Spinal cord (tissue), 10 donors: Measurements from ENCODE around the gene DIP2C. TPM values are rescaled to one million over a fixed set of nuclear protein-coding genes. Genes with fewer than 3 reads are reported as not detected.

Experiments used
- DNase-seq, 6 donors: peaks; one replicate each; pipeline versions ENCODE4 v3.0.0 to v3.0.0-alpha.2; 2013 to 2015; ENCODE audit warnings: low spot score in 6 of 6, low read depth in 4 of 6
- H3K27ac ChIP-seq: one replicate; pipeline ENCODE4 v1.5.1; 2013; ENCODE audit warnings: low read depth, low read length, control low read depth
- H3K27me3 ChIP-seq: one replicate; pipeline ENCODE4 v1.6.1; 2013; ENCODE audit warnings: low read length; ENCODE audit not compliant: control insufficient read depth, insufficient read depth
- H3K36me3 ChIP-seq: one replicate; pipeline ENCODE4 v1.6.1; 2013; ENCODE audit warnings: low read length; ENCODE audit not compliant: control insufficient read depth, insufficient read depth
- H3K4me1 ChIP-seq: one replicate; pipeline ENCODE4 v1.6.1; 2013; ENCODE audit warnings: low read length; ENCODE audit not compliant: control insufficient read depth, insufficient read depth
- H3K4me3 ChIP-seq: one replicate; pipeline ENCODE4 v1.5.1; 2013; ENCODE audit warnings: low read depth, low read length, control low read depth
- H3K9me3 ChIP-seq: one replicate; pipeline ENCODE4 v1.6.1; 2013; ENCODE audit warnings: low read length; ENCODE audit not compliant: control insufficient read depth, insufficient read depth
- WGBS: methylation state at CpG from one replicate; pipeline ENCODE4 v1.1.5; 2013; ENCODE audit warnings: missing lambda C conversion rate; ENCODE audit not compliant: insufficient coverage; 5-methylcytosine and 5-hydroxymethylcytosine counted together
- polyA plus RNA-seq, 2 donors: library from polyadenylated mRNA; unstranded; fragments of 120-200 nt; gene quantifications; one replicate each; pipeline ENCODE4 v1.2.1, GENCODE V29; 2013; ENCODE audit not compliant: insufficient read length in 2 of 2
- total RNA-seq, 2 donors: library from RNA; depleted of rRNA in 1 of 2; stranded (reverse); fragments of 120-200 nt in 1 of 2; fragments of >200 nt in 1 of 2; gene quantifications; one replicate each; pipeline versions ENCODE4 v1.2.3 to v1.2.4, GENCODE V29; 2013 to 2014
- donor health status: healthy.

Gene DIP2C
- total and polyA plus RNA-seq, 4 donors: 15.4 to 36.3 (median 29.3) TPM

- H3K4me3 ChIP-seq: no peak overlapping the region
- no peak for DNase-seq
- H3K36me3 ChIP-seq: peaks cover 34% of the 10 kb centered on the region
- WGBS: 64% methylated on average over 9 of the region's 11 CpGs
- peaks cover 10% of the 10 kb centered on the region for H3K4me1 ChIP-seq
- no peak overlapping the region for H3K27ac ChIP-seq
- H3K27me3 ChIP-seq: no peaks in the 10 kb centered on the region
- H3K9me3 ChIP-seq: no peaks in the 10 kb centered on the region
These were observed 267.2 kb downstream of the DIP2C start for GRCh38 chr10:422241-422640.

GRCh38 chr10:421170-421569 is 268.3 kb downstream of the DIP2C start:
- DNase-seq: no peak
- H3K9me3 ChIP-seq: no peaks in the 10 kb centered on the region
- H3K36me3 ChIP-seq: peaks cover 39% of the 10 kb centered on the region
- no peak overlapping the region for H3K27ac ChIP-seq
- peaks cover 10% of the 10 kb centered on the region for H3K4me1 ChIP-seq
- 87% methylated on average over 6 of the region's 8 CpGs for WGBS
- no peak overlapping the region for H3K4me3 ChIP-seq
- H3K27me3 ChIP-seq: no peaks in the 10 kb centered on the region

GRCh38 chr10:420154-421121 is 269.0 kb downstream of the DIP2C start:
- WGBS: 91% methylated on average over 39 of the region's 46 CpGs
- H3K27ac ChIP-seq: no peak overlapping the region
- no peaks in the 10 kb centered on the region for H3K9me3 ChIP-seq
- no peaks in the 10 kb centered on the region for H3K27me3 ChIP-seq
- DNase-seq: no peak
- H3K4me3 ChIP-seq: no peak overlapping the region
- H3K4me1 ChIP-seq: peaks cover 10% of the 10 kb centered on the region
- H3K36me3 ChIP-seq: peaks cover 44% of the 10 kb centered on the region

- 97% methylated on average over 19 of the region's 19 CpGs for WGBS
These were observed 270.6 kb downstream of the DIP2C start for GRCh38 chr10:418894-419293.

GRCh38 chr10:418226-418625 is 271.2 kb downstream of the DIP2C start:
- Histone ChIP-seq H3K27ac (no peak overlapping the region), H3K27me3 (no peaks in the 10 kb centered on the region), H3K4me3 (no peak overlapping the region), H3K9me3 (no peaks in the 10 kb centered on the region), H3K4me1 (peaks cover 14% of the 10 kb centered on the region), H3K36me3 (peaks cover 54% of the 10 kb centered on the region)
- no peak for DNase-seq
- WGBS: 92% methylated on average over 9 of the region's 15 CpGs

More at GRCh38 chr10:418894-419293, 270.6 kb downstream of the DIP2C start:
- DNase-seq: no peak
- Histone ChIP-seq H3K4me3 (no peak overlapping the region), H3K27ac (no peak overlapping the region), H3K36me3 (peaks cover 49% of the 10 kb centered on the region), H3K9me3 (no peaks in the 10 kb centered on the region), H3K4me1 (peaks cover 10% of the 10 kb centered on the region), H3K27me3 (no peaks in the 10 kb centered on the region)

GRCh38 chr10:416091-416515 is 273.4 kb downstream of the DIP2C start:
- Histone ChIP-seq H3K4me3 (no peak overlapping the region), H3K36me3 (peaks cover 45% of the 10 kb centered on the region), H3K27ac (no peak overlapping the region), H3K9me3 (no peaks in the 10 kb centered on the region), H3K27me3 (no peaks in the 10 kb centered on the region), H3K4me1 (peaks cover 10% of the 10 kb centered on the region)
- WGBS: 81% methylated on average over 11 of the region's 13 CpGs
- no peak for DNase-seq

- no peak overlapping the region for H3K4me3 ChIP-seq
- no peaks in the 10 kb centered on the region for H3K27me3 ChIP-seq
- H3K36me3 ChIP-seq: peaks cover 35% of the 10 kb centered on the region
- H3K27ac ChIP-seq: no peak overlapping the region
- 79% methylated on average over 26 of the region's 26 CpGs for WGBS
- DNase-seq: no peak
- H3K9me3 ChIP-seq: no peaks in the 10 kb centered on the region
- H3K4me1 ChIP-seq: peaks cover 14% of the 10 kb centered on the region
These were observed 275.8 kb downstream of the DIP2C start for GRCh38 chr10:413662-414071.

- Histone ChIP-seq H3K4me3 (no peak overlapping the region), H3K36me3 (peaks cover 31% of the 10 kb centered on the region), H3K9me3 (no peaks in the 10 kb centered on the region), H3K27me3 (no peaks in the 10 kb centered on the region), H3K4me1 (peaks cover 14% of the 10 kb centered on the region), H3K27ac (no peak overlapping the region)
- WGBS: 36% methylated on average over 8 of the region's 10 CpGs
- peak in 2 of 6 donors; percentile 19 to 62 for DNase-seq
These were observed 277.4 kb downstream of the DIP2C start for GRCh38 chr10:412109-412508.

GRCh38 chr10:411603-412002 is 277.9 kb downstream of the DIP2C start:
- DNase-seq: no peak
- WGBS: 79% methylated on average over 3 of the region's 13 CpGs
- Histone ChIP-seq H3K4me3 (no peak overlapping the region), H3K27ac (no peak overlapping the region), H3K36me3 (peaks cover 34% of the 10 kb centered on the region), H3K4me1 (peaks cover 14% of the 10 kb centered on the region), H3K27me3 (no peaks in the 10 kb centered on the region), H3K9me3 (no peaks in the 10 kb centered on the region)
